PC-3 (cell line): ENCODE measurements around the gene OR2Z1. TPM values are rescaled to one million over a fixed set of nuclear protein-coding genes. Genes with fewer than 3 reads are reported as not detected.

Experiments
- ATAC-seq: fragments of 200-7000 bp; cut with Tn5 transposase; 2 replicates; pipeline ENCODE4 v1.9.1; 2020; ENCODE audit warnings: mild to moderate bottlenecking, moderate library complexity
- Bru-seq: library from RNA; stranded (reverse); fragments of 400-500 nt; gene quantifications from one replicate; lab custom pipeline; 2021; lab: Mats Ljungman, UMichigan
- BruChase-seq, 2 experiments: library from RNA; stranded (reverse); fragments of 400-500 nt; gene quantifications; one replicate each; lab custom pipeline; 2021; lab: Mats Ljungman, UMichigan
- BruUV-seq: library from RNA; stranded (reverse); fragments of 400-500 nt; replicated peaks from 2 replicates; lab custom pipeline; 2021; lab: Mats Ljungman, UMichigan
- CTCF ChIA-PET: fragments of 300-600 bp; sonication (Branson Sonifier 250); formaldehyde crosslinking; loops from one replicate; lab custom pipeline; 2022; ENCODE audit warnings: antibody characterized with exemption; lab: Charles Lee
- POLR2A ChIA-PET: fragments of 300-600 bp; sonication (Branson Sonifier 250); formaldehyde crosslinking; loops from one replicate; lab custom pipeline; 2022; ENCODE audit warnings: antibody characterized with exemption; ENCODE audit not compliant: unreplicated experiment; lab: Charles Lee
- DNase-seq: peaks from one replicate; pipeline ENCODE4 v3.0.0-alpha.2; 2015
- H2AFZ ChIP-seq: fragments of 300-600 bp; sonication (generic); 2 replicates; pipeline ENCODE4 v1.6.0; 2016; ENCODE audit warnings: antibody characterized with exemption, low read length
- H3F3A ChIP-seq: fragments of 300-600 bp; sonication (generic); one replicate; pipeline ENCODE4 v1.6.0; 2017; ENCODE audit warnings: antibody characterized with exemption, low read length, control low read depth, mild to moderate bottlenecking; ENCODE audit not compliant: unreplicated experiment
- H3K27ac ChIP-seq: fragments of 300-600 bp; sonication (generic); 2 replicates; pipeline ENCODE4 v1.5.1; 2016; ENCODE audit warnings: mild to moderate bottlenecking, low read length
- H3K27me3 ChIP-seq: fragments of 300-600 bp; sonication (generic); 2 replicates; pipeline ENCODE4 v1.6.1; 2016; ENCODE audit warnings: low read length, mixed read lengths
- H3K36me3 ChIP-seq: fragments of 300-600 bp; sonication (generic); 2 replicates; pipeline ENCODE4 v1.6.1; 2016; ENCODE audit warnings: low read depth, mixed run types, low read length, mixed read lengths
- H3K4me1 ChIP-seq: fragments of 300-600 bp; sonication (generic); 2 replicates; pipeline ENCODE4 v1.5.1; 2016; ENCODE audit warnings: low read length; ENCODE audit not compliant: insufficient read depth
- H3K4me2 ChIP-seq: fragments of 300-600 bp; sonication (generic); 2 replicates; pipeline ENCODE4 v1.6.0; 2016; ENCODE audit warnings: low read length
- H3K4me3 ChIP-seq: fragments of 300-600 bp; sonication (generic); 2 replicates; pipeline ENCODE4 v1.5.1; 2016; ENCODE audit warnings: mild to moderate bottlenecking, low read length, mixed read lengths
- H3K79me2 ChIP-seq: fragments of 300-600 bp; sonication (generic); 2 replicates; pipeline ENCODE4 v1.6.1; 2017; ENCODE audit warnings: low read length, mixed read lengths
- H3K9ac ChIP-seq: fragments of 300-600 bp; sonication (generic); 2 replicates; pipeline ENCODE4 v1.6.0; 2016; ENCODE audit warnings: mild to moderate bottlenecking, low read length
- H3K9me2 ChIP-seq: fragments of 300-600 bp; sonication (generic); replicated peaks from 2 replicates; pipeline ENCODE4 v1.6.1; 2016; ENCODE audit warnings: mixed run types, low read length, mixed read lengths
- H3K9me3 ChIP-seq: fragments of 300-600 bp; sonication (generic); 2 replicates; pipeline ENCODE4 v1.6.1; 2016; ENCODE audit warnings: low read length, mixed read lengths
- H4K20me1 ChIP-seq: fragments of 300-600 bp; sonication (generic); 2 replicates; pipeline ENCODE4 v1.6.1; 2016; ENCODE audit warnings: low read length, mixed read lengths
- EZH2 ChIP-seq: fragments of 300-600 bp; sonication (generic); IDR thresholded peaks from one replicate; pipeline ENCODE4 v1.6.1; 2017; ENCODE audit warnings: antibody characterized with exemption, mild to moderate bottlenecking, low read length; ENCODE audit not compliant: unreplicated experiment
- EZH2phosphoT487 ChIP-seq: fragments of 300-600 bp; sonication (generic); IDR thresholded peaks from 2 replicates; pipeline ENCODE4 v1.6.1; 2018; ENCODE audit warnings: mild to moderate bottlenecking, antibody characterized with exemption, low read length, borderline replicate concordance
- intact Hi-C: fragments of 100-400 bp; cut with micrococcal nuclease; formaldehyde crosslinking; loops from 2 replicates; pipeline ENCODE4 v1.9.0; 2023
- long read RNA-seq: library from polyadenylated mRNA; unstranded; transcript quantifications from one replicate; pipeline ENCODE4 v2.0.0, GENCODE V29; 2021; ENCODE audit not compliant: unreplicated experiment
- total RNA-seq: library from RNA; depleted of rRNA; stranded (reverse); fragments of >200 nt; gene quantifications from 2 replicates; pipeline ENCODE4 v1.2.3, GENCODE V29; 2014; rRNA removed
- TF ChIP-seq, protein P1 (sequence below): fragments of 300-600 bp; sonication (generic); conservative IDR thresholded peaks from 2 replicates; pipeline ENCODE4 v1.5.1; 2017; ENCODE audit warnings: antibody characterized with exemption, low read depth, mild to moderate bottlenecking, low read length

OR2Z1 gene
- total RNA-seq (not detected in 2 replicates), Bru-seq, nascent RNA (not detected), BruChase-seq, experiment 1, labeled RNA remaining after a 6-hour chase (not detected), BruChase-seq, experiment 2, labeled RNA remaining after a 2-hour chase (percentile 6 among the genes with signal in this experiment)
- long read RNA-seq: 0 reads

- DNase-seq: no peak
- no peaks in the 10 kb centered on the region for H3K9me2 ChIP-seq
- CTCF ChIA-PET: no interaction called here
Observed at GRCh38 chr19:8721334-8721733, at the start of gene OR2Z1. TSS of gene OR2Z1 (plus strand) at chr19:8721634. CDS start at chr19:8731029, 9,395 bp downstream.

DNA sequence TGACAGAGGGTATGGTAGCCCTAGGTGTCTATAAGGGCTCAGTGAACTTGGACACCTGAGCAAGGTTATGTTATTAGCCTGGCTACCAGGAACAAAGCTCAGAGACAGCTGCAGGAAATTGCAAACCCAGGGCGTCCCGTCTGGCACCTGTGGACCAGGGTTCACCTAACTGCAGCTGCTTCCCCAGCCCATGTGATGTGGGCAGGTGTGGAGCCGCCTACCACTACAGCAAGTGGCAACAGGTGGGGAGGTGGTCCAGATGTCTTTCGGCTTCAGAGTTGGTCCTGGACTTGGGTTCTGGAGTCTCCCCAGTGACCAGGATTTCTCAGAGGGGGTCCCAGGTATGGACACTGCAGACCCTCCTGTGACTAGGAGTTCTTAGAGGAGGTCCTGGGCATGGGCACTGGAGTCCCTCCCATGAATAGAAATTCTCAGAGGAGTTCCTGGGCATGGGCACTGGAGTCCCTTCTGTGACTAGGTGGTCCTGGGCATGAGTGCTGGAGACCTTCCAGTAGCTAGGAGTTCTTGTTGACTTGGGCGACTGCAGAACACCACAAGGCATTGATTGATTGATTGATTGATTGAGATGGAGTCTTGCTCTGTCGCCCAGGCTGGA is 48.0 kb upstream of the OR2Z1 start:
- no peaks in the 10 kb centered on the region for H3K79me2 ChIP-seq
- no peaks in the 10 kb centered on the region for H4K20me1 ChIP-seq
- BruUV-seq: no TSS peak
- TF ChIP-seq, protein P1, sequence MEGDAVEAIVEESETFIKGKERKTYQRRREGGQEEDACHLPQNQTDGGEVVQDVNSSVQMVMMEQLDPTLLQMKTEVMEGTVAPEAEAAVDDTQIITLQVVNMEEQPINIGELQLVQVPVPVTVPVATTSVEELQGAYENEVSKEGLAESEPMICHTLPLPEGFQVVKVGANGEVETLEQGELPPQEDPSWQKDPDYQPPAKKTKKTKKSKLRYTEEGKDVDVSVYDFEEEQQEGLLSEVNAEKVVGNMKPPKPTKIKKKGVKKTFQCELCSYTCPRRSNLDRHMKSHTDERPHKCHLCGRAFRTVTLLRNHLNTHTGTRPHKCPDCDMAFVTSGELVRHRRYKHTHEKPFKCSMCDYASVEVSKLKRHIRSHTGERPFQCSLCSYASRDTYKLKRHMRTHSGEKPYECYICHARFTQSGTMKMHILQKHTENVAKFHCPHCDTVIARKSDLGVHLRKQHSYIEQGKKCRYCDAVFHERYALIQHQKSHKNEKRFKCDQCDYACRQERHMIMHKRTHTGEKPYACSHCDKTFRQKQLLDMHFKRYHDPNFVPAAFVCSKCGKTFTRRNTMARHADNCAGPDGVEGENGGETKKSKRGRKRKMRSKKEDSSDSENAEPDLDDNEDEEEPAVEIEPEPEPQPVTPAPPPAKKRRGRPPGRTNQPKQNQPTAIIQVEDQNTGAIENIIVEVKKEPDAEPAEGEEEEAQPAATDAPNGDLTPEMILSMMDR: no peak
- no peak for TF ChIP-seq EZH2
- no peak for TF ChIP-seq EZH2phosphoT487
- no peak overlapping the region for H2AFZ ChIP-seq
- ATAC-seq: no peak
- intact Hi-C loops: no loop called here
- H3K9me3 ChIP-seq: no peaks in the 10 kb centered on the region
- no peak overlapping the region for H3K27ac ChIP-seq
- no peaks in the 10 kb centered on the region for H3K9me2 ChIP-seq
- no peak for DNase-seq
- H3K4me2 ChIP-seq: no peak overlapping the region
- no peak overlapping the region for H3K4me3 ChIP-seq
- no peaks in the 10 kb centered on the region for H3K4me1 ChIP-seq
- H3K9ac ChIP-seq: no peak overlapping the region
- H3K36me3 ChIP-seq: no peaks in the 10 kb centered on the region
- CTCF ChIA-PET: no interaction called here
- POLR2A ChIA-PET: no interaction called here
- peaks cover 35% of the 10 kb centered on the region for H3K27me3 ChIP-seq
- H3F3A ChIP-seq: no peaks in the 10 kb centered on the region

More at GRCh38 chr19:8721334-8721733, at the start of gene OR2Z1:
- no peak within 1 kb of the TSS for H3K4me2 ChIP-seq
- POLR2A ChIA-PET: no interaction called here
- H3K9me3 ChIP-seq: no peaks in the 10 kb centered on the region
- H3K27ac ChIP-seq: no peak within 1 kb of the TSS
- TF ChIP-seq, protein P1: no peak
- no peak for TF ChIP-seq EZH2phosphoT487
- no peak for TF ChIP-seq EZH2
- H3K36me3 ChIP-seq: no peaks in the 10 kb centered on the region
- H3K9ac ChIP-seq: no peak within 1 kb of the TSS
- H4K20me1 ChIP-seq: no peaks in the 10 kb centered on the region
- H2AFZ ChIP-seq: no peak within 1 kb of the TSS
- BruUV-seq: no TSS peak
- no peak for ATAC-seq
- H3K79me2 ChIP-seq: no peaks in the 10 kb centered on the region
- H3K27me3 ChIP-seq: peaks cover 30% of the 10 kb centered on the region
- H3F3A ChIP-seq: no peaks in the 10 kb centered on the region
- no peak within 1 kb of the TSS for H3K4me3 ChIP-seq
- H3K4me1 ChIP-seq: no peaks in the 10 kb centered on the region
- intact Hi-C loops: no loop called here

DNA sequence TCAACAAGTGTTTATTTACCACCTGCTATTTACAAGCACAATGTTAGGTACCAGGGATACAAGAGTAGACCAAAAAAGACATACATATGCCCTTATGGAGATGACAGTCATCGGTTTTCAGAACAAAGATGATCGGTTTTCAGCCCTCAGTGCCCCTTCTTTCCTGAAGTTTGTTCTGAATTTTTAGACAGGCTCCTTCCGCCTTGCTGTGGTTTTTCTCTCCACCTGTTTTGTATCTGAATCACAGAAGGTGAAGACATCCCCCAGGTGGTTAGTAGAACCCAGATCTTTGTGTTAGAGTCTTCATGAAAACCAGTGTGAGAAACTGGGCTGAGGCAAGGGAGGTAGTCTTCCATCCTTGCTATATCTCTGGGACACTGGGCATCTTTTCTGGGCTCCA is 46.4 kb upstream of the OR2Z1 start:
- ChIA-PET CTCF (no interaction called here), POLR2A (no interaction called here)
- Histone ChIP-seq H3K4me3 (no peak overlapping the region), H2AFZ (no peak overlapping the region), H3K79me2 (no peaks in the 10 kb centered on the region), H3K9me3 (no peaks in the 10 kb centered on the region), H3K4me2 (no peak overlapping the region), H4K20me1 (no peaks in the 10 kb centered on the region), H3K9me2 (no peaks in the 10 kb centered on the region), H3K27me3 (peaks cover 19% of the 10 kb centered on the region), H3F3A (no peaks in the 10 kb centered on the region), H3K36me3 (no peaks in the 10 kb centered on the region), H3K27ac (no peak overlapping the region), H3K4me1 (no peaks in the 10 kb centered on the region), H3K9ac (no peak overlapping the region)
- ATAC-seq: no peak
- BruUV-seq: no TSS peak
- intact Hi-C loops: no loop called here
- TF ChIP-seq, protein P1: no peak
- TF ChIP-seq EZH2phosphoT487 (no peak), EZH2 (no peak)
- DNase-seq: no peak
